OCI-LY7 (cell line): ENCODE data around the gene NTM. TPM values are rescaled to one million over a fixed set of nuclear protein-coding genes. Genes with fewer than 3 reads are reported as not detected.
A peak's percentile ranks its signal among the peaks of the same experiment; 100 is the strongest.

Source experiments
- BruUV-seq: library from RNA; stranded (reverse); fragments of 400-500 nt; replicated peaks from 2 replicates; lab custom pipeline; 2021; lab: Mats Ljungman, UMichigan
- CTCF ChIA-PET: fragments of 300-600 bp; sonication (Branson Sonifier 250); formaldehyde crosslinking; loops from one replicate; lab custom pipeline; 2022; ENCODE audit warnings: antibody characterized with exemption; ENCODE audit not compliant: unreplicated experiment; lab: Charles Lee
- POLR2A ChIA-PET: fragments of 300-600 bp; sonication (Branson Sonifier 250); formaldehyde crosslinking; loops from one replicate; lab custom pipeline; 2022; ENCODE audit warnings: antibody characterized with exemption; lab: Charles Lee
- DNase-seq: peaks from one replicate; pipeline ENCODE4 v3.0.0-alpha.2; 2015; ENCODE audit warnings: low spot score
- H2AFZ ChIP-seq: fragments of 200-600 bp; sonication (generic), shearing (Covaris generic); 2 replicates; pipeline ENCODE4 v1.6.1; 2014; ENCODE audit warnings: mild to moderate bottlenecking, antibody characterized with exemption, low read length, moderate library complexity
- H3K27ac ChIP-seq: fragments of 200-600 bp; sonication (generic); 2 replicates; pipeline ENCODE4 v1.5.1; 2014; ENCODE audit warnings: mixed run types, low read depth, mild to moderate bottlenecking, moderate library complexity, low read length, inconsistent platforms; ENCODE audit not compliant: poor library complexity, severe bottlenecking
- H3K36me3 ChIP-seq: fragments of 200-600 bp; sonication (generic); 2 replicates; pipeline ENCODE4 v1.6.1; 2014; ENCODE audit warnings: mild to moderate bottlenecking, antibody characterized with exemption, low read length, moderate library complexity, mixed read lengths; ENCODE audit not compliant: insufficient read depth
- H3K4me1 ChIP-seq: fragments of 200-600 bp; sonication (generic); 2 replicates; pipeline ENCODE4 v1.5.1; 2014; ENCODE audit warnings: mild to moderate bottlenecking, low read length; ENCODE audit not compliant: insufficient read depth, poor library complexity, severe bottlenecking
- H3K4me2 ChIP-seq: fragments of 200-600 bp; sonication (generic); 2 replicates; pipeline ENCODE4 v1.6.1; 2014; ENCODE audit warnings: mild to moderate bottlenecking, low read length
- H3K4me3 ChIP-seq: fragments of 200-600 bp; sonication (generic); 2 replicates; pipeline ENCODE4 v1.5.1; 2014; ENCODE audit warnings: mild to moderate bottlenecking, low read depth, low read length; ENCODE audit not compliant: poor library complexity, severe bottlenecking
- H3K79me2 ChIP-seq: fragments of 200-600 bp; sonication (generic); 2 replicates; pipeline ENCODE4 v1.6.1; 2016; ENCODE audit warnings: low read depth, mild to moderate bottlenecking, low read length, moderate library complexity, mixed read lengths; ENCODE audit not compliant: insufficient read depth
- H3K9me2 ChIP-seq: fragments of 200-600 bp; sonication (generic); 2 replicates; pipeline ENCODE4 v1.6.1; 2016; ENCODE audit warnings: mild to moderate bottlenecking, low read length, mixed read lengths; ENCODE audit not compliant: insufficient read depth
- H3K9me3 ChIP-seq: fragments of 200-600 bp; sonication (generic); 2 replicates; pipeline ENCODE4 v1.6.1; 2014; ENCODE audit warnings: mild to moderate bottlenecking, mixed run types, low read length, mixed read lengths
- H4K20me1 ChIP-seq: fragments of 200-600 bp; sonication (generic); 2 replicates; pipeline ENCODE4 v1.6.1; 2014; ENCODE audit warnings: mild to moderate bottlenecking, antibody characterized with exemption, low read length, moderate library complexity, mixed read lengths; ENCODE audit not compliant: insufficient read depth
- CTCF ChIP-seq: fragments of 200-600 bp; sonication (generic); conservative IDR thresholded peaks from 2 replicates; pipeline ENCODE4 v1.5.1; 2014; ENCODE audit warnings: mild to moderate bottlenecking, antibody characterized with exemption, low read length, moderate library complexity, mixed read lengths
- EZH2phosphoT487 ChIP-seq: fragments of 200-600 bp; sonication (generic); IDR thresholded peaks from 2 replicates; pipeline ENCODE4 v1.6.1; 2018; ENCODE audit warnings: low read depth, borderline replicate concordance, mild to moderate bottlenecking, mixed run types, antibody characterized with exemption, low read length, moderate library complexity, mixed read lengths
- intact Hi-C: fragments of 100-400 bp; cut with micrococcal nuclease; formaldehyde crosslinking; loops from one replicate; pipeline ENCODE4 v1.10.0; 2022; ENCODE audit not compliant: unreplicated experiment
- total RNA-seq, 2 experiments: library from RNA; depleted of rRNA in 1 of 2; stranded (reverse); fragments of >200 nt in 1 of 2; shearing (Covaris generic) in 1 of 2; gene quantifications; 2 replicates each; pipeline ENCODE4 v1.2.3, GENCODE V29; 2014 to 2022

NTM gene
- total RNA-seq, 2 experiments from 2014 or later, result not detected

- ChIA-PET CTCF (no interaction called here), POLR2A (no interaction called here)
- BruUV-seq, result no TSS peak
- H3K4me3 ChIP-seq, result no peak overlapping the region
- no peak overlapping the region for H3K4me2 ChIP-seq
- H3K9me3 ChIP-seq, result no peaks in the 10 kb centered on the region
- H3K4me1 ChIP-seq, result no peaks in the 10 kb centered on the region
- no peaks in the 10 kb centered on the region for H3K36me3 ChIP-seq
- TF ChIP-seq CTCF (no peak), EZH2phosphoT487 (no peak)
- H2AFZ ChIP-seq, result no peak overlapping the region
- no peaks in the 10 kb centered on the region for H3K79me2 ChIP-seq
- no peak overlapping the region for H3K27ac ChIP-seq
- no peak for DNase-seq
- no peaks in the 10 kb centered on the region for H4K20me1 ChIP-seq
- intact Hi-C loops, result no loop called here
- no peaks in the 10 kb centered on the region; the same call in 1 of the 2 replicates for H3K9me2 ChIP-seq
Measured at GRCh38 chr11:132264616-132265015, 894.2 kb downstream of the NTM start.

GRCh38 chr11:132278801-132279574 is 908.6 kb downstream of the NTM start:
- Histone ChIP-seq H3K9me3 (no peaks in the 10 kb centered on the region), H3K4me1 (no peaks in the 10 kb centered on the region), H3K36me3 (no peaks in the 10 kb centered on the region), H2AFZ (no peak overlapping the region), H4K20me1 (no peaks in the 10 kb centered on the region), H3K4me2 (no peak overlapping the region), H3K9me2 (no peaks in the 10 kb centered on the region), H3K27ac (no peak overlapping the region), H3K79me2 (no peaks in the 10 kb centered on the region), H3K4me3 (no peak overlapping the region)
- intact Hi-C loops, result no loop called here
- ChIA-PET POLR2A (no interaction called here), CTCF (no interaction called here)
- TF ChIP-seq EZH2phosphoT487, result no peak
- peak; percentile 69 for TF ChIP-seq CTCF
- BruUV-seq, result no TSS peak
- peak; percentile 7 for DNase-seq

GRCh38 chr11:132284048-132284447 is 913.6 kb downstream of the NTM start:
- Histone ChIP-seq H3K9me3 (no peaks in the 10 kb centered on the region), H3K4me2 (no peak overlapping the region), H3K36me3 (no peaks in the 10 kb centered on the region), H2AFZ (no peak overlapping the region), H3K79me2 (no peaks in the 10 kb centered on the region), H4K20me1 (no peaks in the 10 kb centered on the region), H3K27ac (no peak overlapping the region), H3K4me3 (no peak overlapping the region), H3K4me1 (no peaks in the 10 kb centered on the region), H3K9me2 (no peaks in the 10 kb centered on the region)
- POLR2A ChIA-PET, result no interaction called here
- TF ChIP-seq EZH2phosphoT487 (no peak), CTCF (no peak)
- CTCF ChIA-PET, result no interaction called here
- no TSS peak for BruUV-seq
- DNase-seq, result no peak
- intact Hi-C loops, result no loop called here
